Panc1 (cell line): ENCODE data around the gene MTUS2. TPM values are rescaled to one million over a fixed set of nuclear protein-coding genes. Genes with fewer than 3 reads are reported as not detected.

Experiments used
- ATAC-seq: fragments of 200-7000 bp; cut with Tn5 transposase; 2 replicates; pipeline ENCODE4 v1.9.1; 2020; ENCODE audit warnings: mild to moderate bottlenecking, moderate library complexity
- BruUV-seq: library from RNA; stranded (reverse); fragments of 400-500 nt; replicated peaks from 2 replicates; lab custom pipeline; 2021; lab: Mats Ljungman, UMichigan
- CTCF ChIA-PET: fragments of 300-600 bp; sonication (Branson Sonifier 250); formaldehyde crosslinking; loops from one replicate; lab custom pipeline; 2022; ENCODE audit warnings: antibody characterized with exemption; lab: Charles Lee
- POLR2A ChIA-PET: fragments of 300-600 bp; sonication (Branson Sonifier 250); formaldehyde crosslinking; loops from one replicate; lab custom pipeline; 2022; ENCODE audit warnings: antibody characterized with exemption; lab: Charles Lee
- DNase-seq: peaks from one replicate; pipeline ENCODE4 v3.0.0-alpha.2; 2010; ENCODE audit warnings: low read depth, low spot score
- H3K27ac ChIP-seq: 2 replicates; pipeline ENCODE4 v1.5.1; 2011; ENCODE audit warnings: mild to moderate bottlenecking, low read length, inconsistent platforms
- H3K27me3 ChIP-seq: fragments of 200-500 bp; sonication (Bioruptor generic); 2 replicates; pipeline ENCODE4 v1.6.0; 2014; ENCODE audit warnings: low read length, inconsistent platforms; ENCODE audit not compliant: control insufficient read depth, insufficient read depth
- H3K36me3 ChIP-seq: fragments of 200-500 bp; sonication (Bioruptor generic); 2 replicates; pipeline ENCODE4 v1.5.1; 2014; ENCODE audit warnings: inconsistent platforms, mild to moderate bottlenecking, low read length, moderate library complexity; ENCODE audit not compliant: control insufficient read depth, insufficient read depth
- H3K4me1 ChIP-seq: 2 replicates; pipeline ENCODE4 v1.5.1; 2011; ENCODE audit warnings: inconsistent platforms, mild to moderate bottlenecking, low read length, moderate library complexity; ENCODE audit not compliant: control insufficient read depth, insufficient read depth
- H3K4me3 ChIP-seq, 2 experiments: 2 replicates each; pipeline ENCODE4 v1.5.1; 2011 to 2012; ENCODE audit warnings: low read depth in 2 of 2, low read length in 2 of 2, mild to moderate bottlenecking in 2 of 2, inconsistent platforms in 1 of 2, moderate library complexity in 1 of 2
- H3K9me3 ChIP-seq: fragments of 200-500 bp; sonication (Bioruptor generic); 2 replicates; pipeline ENCODE4 v1.5.1; 2014; ENCODE audit warnings: low read depth, mild to moderate bottlenecking, inconsistent platforms, low read length, moderate library complexity; ENCODE audit not compliant: control insufficient read depth, insufficient read depth
- POLR2AphosphoS5 ChIP-seq: IDR thresholded peaks from 2 replicates; pipeline ENCODE4 v1.6.1; 2012; ENCODE audit warnings: mild to moderate bottlenecking, low read depth, low read length, moderate library complexity
- SIN3A ChIP-seq: IDR thresholded peaks from 2 replicates; pipeline ENCODE4 v1.6.1; 2012; ENCODE audit warnings: low read depth, mild to moderate bottlenecking, low read length, moderate library complexity, borderline replicate concordance; ENCODE audit not compliant: insufficient read depth
- TCF7L2 ChIP-seq: IDR thresholded peaks from 2 replicates; pipeline ENCODE4 v1.6.1; 2011; ENCODE audit warnings: mild to moderate bottlenecking, low read depth, low read length, inconsistent platforms
- in situ Hi-C: cut with HindIII; loops from 2 replicates; pipeline ENCODE4 v1.10.0; 2016; ENCODE audit warnings: low sequenced_read_pairs, low pct_unique_long_range_greater_than_20kb
- intact Hi-C: fragments of 100-400 bp; cut with micrococcal nuclease; formaldehyde crosslinking; loops from one replicate; pipeline ENCODE4 v1.10.0; 2022; ENCODE audit not compliant: unreplicated experiment
- total RNA-seq: library from RNA; stranded (reverse); gene quantifications from one replicate; pipeline ENCODE4 v1.2.1, GENCODE V29; 2021; ENCODE audit not compliant: unreplicated experiment
- TF ChIP-seq, protein P1 (sequence below), 2 experiments: IDR thresholded peaks; 2 replicates each; pipeline ENCODE4 v1.6.1; 2011 to 2012; ENCODE audit warnings: low read depth in 2 of 2, control low read depth in 1 of 2, low read length in 1 of 2, mild to moderate bottlenecking in 1 of 2, moderate library complexity in 1 of 2; ENCODE audit not compliant: insufficient read depth in 1 of 2
- TF ChIP-seq, protein P2 (sequence below): fragments of 450-650 bp; IDR thresholded peaks from 2 replicates; pipeline ENCODE4 v1.5.1; 2017; ENCODE audit warnings: mild to moderate bottlenecking

The MTUS2 gene
- total RNA-seq, 1 experiment from 2014 or later = 0.05 TPM

DNA sequence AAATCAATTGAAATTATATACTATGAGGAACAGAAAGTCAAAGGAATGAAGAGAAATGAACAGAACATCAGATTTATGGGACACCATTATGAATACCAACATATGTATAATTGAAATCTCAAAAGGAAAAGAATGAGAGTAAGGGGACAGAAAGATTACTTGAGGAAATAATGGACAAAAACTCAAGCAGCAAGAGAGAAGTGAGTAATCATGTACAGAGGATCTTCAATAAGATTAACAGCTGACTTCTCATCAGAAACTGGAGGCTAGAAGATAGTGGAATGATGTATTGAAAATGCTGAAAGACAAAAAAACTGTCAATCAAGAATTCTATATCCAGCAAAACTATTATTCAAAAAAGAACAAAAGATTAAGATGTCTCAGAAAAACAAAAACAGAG, 10.4 kb downstream of the MTUS2 start:
- Histone ChIP-seq H3K27ac (no peak overlapping the region), H3K27me3 (no peaks in the 10 kb centered on the region), H3K4me1 (no peaks in the 10 kb centered on the region), H3K9me3 (0 out of 2 replicates have a peak, but pooled peaks cover 3% of the 10 kb centered on the region), H3K4me3 (no peak overlapping the region), H3K36me3 (no peaks in the 10 kb centered on the region)
- CTCF ChIA-PET = no interaction called here
- no peak for ATAC-seq
- POLR2A ChIA-PET = no interaction called here
- no TSS peak for BruUV-seq
- intact Hi-C loops = no loop called here
- TF ChIP-seq, protein P1, sequence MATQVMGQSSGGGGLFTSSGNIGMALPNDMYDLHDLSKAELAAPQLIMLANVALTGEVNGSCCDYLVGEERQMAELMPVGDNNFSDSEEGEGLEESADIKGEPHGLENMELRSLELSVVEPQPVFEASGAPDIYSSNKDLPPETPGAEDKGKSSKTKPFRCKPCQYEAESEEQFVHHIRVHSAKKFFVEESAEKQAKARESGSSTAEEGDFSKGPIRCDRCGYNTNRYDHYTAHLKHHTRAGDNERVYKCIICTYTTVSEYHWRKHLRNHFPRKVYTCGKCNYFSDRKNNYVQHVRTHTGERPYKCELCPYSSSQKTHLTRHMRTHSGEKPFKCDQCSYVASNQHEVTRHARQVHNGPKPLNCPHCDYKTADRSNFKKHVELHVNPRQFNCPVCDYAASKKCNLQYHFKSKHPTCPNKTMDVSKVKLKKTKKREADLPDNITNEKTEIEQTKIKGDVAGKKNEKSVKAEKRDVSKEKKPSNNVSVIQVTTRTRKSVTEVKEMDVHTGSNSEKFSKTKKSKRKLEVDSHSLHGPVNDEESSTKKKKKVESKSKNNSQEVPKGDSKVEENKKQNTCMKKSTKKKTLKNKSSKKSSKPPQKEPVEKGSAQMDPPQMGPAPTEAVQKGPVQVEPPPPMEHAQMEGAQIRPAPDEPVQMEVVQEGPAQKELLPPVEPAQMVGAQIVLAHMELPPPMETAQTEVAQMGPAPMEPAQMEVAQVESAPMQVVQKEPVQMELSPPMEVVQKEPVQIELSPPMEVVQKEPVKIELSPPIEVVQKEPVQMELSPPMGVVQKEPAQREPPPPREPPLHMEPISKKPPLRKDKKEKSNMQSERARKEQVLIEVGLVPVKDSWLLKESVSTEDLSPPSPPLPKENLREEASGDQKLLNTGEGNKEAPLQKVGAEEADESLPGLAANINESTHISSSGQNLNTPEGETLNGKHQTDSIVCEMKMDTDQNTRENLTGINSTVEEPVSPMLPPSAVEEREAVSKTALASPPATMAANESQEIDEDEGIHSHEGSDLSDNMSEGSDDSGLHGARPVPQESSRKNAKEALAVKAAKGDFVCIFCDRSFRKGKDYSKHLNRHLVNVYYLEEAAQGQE (IDR thresholded peaks at IDR 0.05; ENCODE audit: insufficient read depth in 1 of 2, low read depth in 2 of 2, low read length in 1 of 2) = no peak
- TF ChIP-seq POLR2AphosphoS5 (no peak), TCF7L2 (no peak), SIN3A (no peak)
- TF ChIP-seq, protein P2, sequence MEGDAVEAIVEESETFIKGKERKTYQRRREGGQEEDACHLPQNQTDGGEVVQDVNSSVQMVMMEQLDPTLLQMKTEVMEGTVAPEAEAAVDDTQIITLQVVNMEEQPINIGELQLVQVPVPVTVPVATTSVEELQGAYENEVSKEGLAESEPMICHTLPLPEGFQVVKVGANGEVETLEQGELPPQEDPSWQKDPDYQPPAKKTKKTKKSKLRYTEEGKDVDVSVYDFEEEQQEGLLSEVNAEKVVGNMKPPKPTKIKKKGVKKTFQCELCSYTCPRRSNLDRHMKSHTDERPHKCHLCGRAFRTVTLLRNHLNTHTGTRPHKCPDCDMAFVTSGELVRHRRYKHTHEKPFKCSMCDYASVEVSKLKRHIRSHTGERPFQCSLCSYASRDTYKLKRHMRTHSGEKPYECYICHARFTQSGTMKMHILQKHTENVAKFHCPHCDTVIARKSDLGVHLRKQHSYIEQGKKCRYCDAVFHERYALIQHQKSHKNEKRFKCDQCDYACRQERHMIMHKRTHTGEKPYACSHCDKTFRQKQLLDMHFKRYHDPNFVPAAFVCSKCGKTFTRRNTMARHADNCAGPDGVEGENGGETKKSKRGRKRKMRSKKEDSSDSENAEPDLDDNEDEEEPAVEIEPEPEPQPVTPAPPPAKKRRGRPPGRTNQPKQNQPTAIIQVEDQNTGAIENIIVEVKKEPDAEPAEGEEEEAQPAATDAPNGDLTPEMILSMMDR = no peak
- no peak for DNase-seq
- in situ Hi-C loops = no loop called here

DNA sequence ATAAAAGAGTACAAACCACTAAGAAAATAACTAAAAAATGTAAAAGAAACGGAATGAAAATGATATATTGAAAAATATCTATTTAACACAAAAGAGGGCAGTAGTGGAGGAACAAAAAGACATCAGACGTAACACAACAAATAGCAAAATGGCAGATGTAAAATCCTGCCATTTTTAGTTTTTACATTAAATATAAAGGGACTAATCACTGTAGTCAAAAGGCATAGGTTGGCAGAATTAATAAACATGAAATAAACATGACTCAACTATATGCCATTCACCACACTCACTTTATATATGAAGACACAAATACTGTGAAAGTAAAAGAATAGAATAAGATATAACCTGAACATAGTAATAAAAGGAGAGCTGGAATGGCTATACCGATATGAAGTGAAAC, 11.0 kb downstream of the MTUS2 start:
- intact Hi-C loops (no loop called here), in situ Hi-C loops (no loop called here)
- POLR2A ChIA-PET = no interaction called here
- ATAC-seq (no peak), DNase-seq (no peak)
- TF ChIP-seq POLR2AphosphoS5 = no peak
- TF ChIP-seq, protein P2 = no peak
- CTCF ChIA-PET = no interaction called here
- Histone ChIP-seq H3K27me3 (no peaks in the 10 kb centered on the region), H3K4me1 (no peaks in the 10 kb centered on the region), H3K27ac (no peak overlapping the region), H3K36me3 (no peaks in the 10 kb centered on the region), H3K4me3 (no peak overlapping the region), H3K9me3 (0 out of 2 replicates have a peak, but pooled peaks cover 3% of the 10 kb centered on the region)
- no TSS peak for BruUV-seq
